Right lobe of liver (tissue), 6 donors: Measurements from ENCODE around the gene TINAG. TPM values are rescaled to one million over a fixed set of nuclear protein-coding genes. Genes with fewer than 3 reads are reported as not detected.
"Not testable (repeated sequence)": the region's sequence is repeated elsewhere in the genome, so short reads cannot be mapped to it uniquely, and the experiment has no call there.

Source experiments
- ATAC-seq, 4 donors: fragments of 200-7000 bp; cut with Tn5 transposase; one replicate each; pipeline ENCODE4 v1.9.1; 2020; ENCODE audit warnings: mild to moderate bottlenecking in 4 of 4, moderate library complexity in 4 of 4
- DNase-seq, 3 donors: peaks; one replicate each; pipeline ENCODE4 v3.0.0-alpha.2; 2020
- H3K27ac ChIP-seq, 3 donors: fragments of 200-600 bp; one replicate each; pipeline ENCODE4 v1.8.0; 2022
- H3K27me3 ChIP-seq, 2 donors: fragments of 200-600 bp; one replicate each; pipeline ENCODE4 v1.8.0; 2022
- H3K36me3 ChIP-seq, 4 donors: fragments of 200-600 bp; sonication (generic) in 1 of 4; one replicate each; pipeline versions ENCODE4 v1.5.1 to v1.8.0; 2017 to 2022; ENCODE audit warnings: control low read depth in 1 of 4
- H3K4me1 ChIP-seq, 4 donors: fragments of 200-600 bp; sonication (generic) in 1 of 4; one replicate each; pipeline versions ENCODE4 v1.5.1 to v1.8.0; 2017 to 2022; ENCODE audit warnings: control low read depth in 1 of 4
- H3K4me3 ChIP-seq, 3 donors: fragments of 200-600 bp; one replicate each; pipeline ENCODE4 v1.8.0; 2022
- H3K9me3 ChIP-seq, 4 donors: fragments of 200-600 bp; sonication (generic) in 1 of 4; one replicate each; pipeline versions ENCODE4 v1.5.1 to v1.8.0; 2017 to 2022; ENCODE audit warnings: control low read depth in 1 of 4
- POLR2A ChIP-seq: fragments of 450-650 bp; IDR thresholded peaks from one replicate; pipeline ENCODE4 v1.6.1; 2017; ENCODE audit warnings: antibody characterized with exemption, mild to moderate bottlenecking
- WGBS: methylation state at CpG from one replicate; pipeline ENCODE4 v1.1.6; 2018; ENCODE audit warnings: low coverage, low lambda C conversion rate; ENCODE audit not compliant: insufficient coverage; ENCODE audit errors: missing lambda C conversion rate; 5-methylcytosine and 5-hydroxymethylcytosine counted together
- intact Hi-C, 2 donors: fragments of 100-400 bp; cut with DNase I; formaldehyde crosslinking; loops; one replicate each; pipeline versions ENCODE4 v1.11.2 to v1.14.1; 2022
- total RNA-seq, 6 experiments: library from RNA; depleted of rRNA in 2 of 6; stranded (reverse); fragments of >200 nt in 2 of 6; fragmentation: NEBNext Ultra II Directional in 3 of 6; extraction: Animal tissue kit (Norgen Biotek cat#: 25700) in 3 of 6; gene quantifications; one replicate each; pipeline versions ENCODE4 v1.1.0 to v1.2.4, GENCODE V29; 2016 to 2023
- TF ChIP-seq, protein P1 (sequence below), 4 donors: fragments of 200-600 bp in 3 of 4; fragments of 450-650 bp in 1 of 4; IDR thresholded peaks; one replicate each; pipeline versions ENCODE4 v1.5.1 to v1.8.0; 2016 to 2022; ENCODE audit warnings: antibody characterized with exemption in 4 of 4, mild to moderate bottlenecking in 2 of 4
- donor health status: DM: no; HTN: yes; CAD: no.
- donor health status: DM: no; HTN: no; CAD: no.
- donor health status: DM: no; HTN: no; CAD: no.
- donor health status: DM: no; HTN: yes; CAD: no.
- donor health status: DM: no; HTN: yes; CAD: no.

TINAG gene
- total RNA-seq, 6 experiments from 2014 or later: not detected

DNA sequence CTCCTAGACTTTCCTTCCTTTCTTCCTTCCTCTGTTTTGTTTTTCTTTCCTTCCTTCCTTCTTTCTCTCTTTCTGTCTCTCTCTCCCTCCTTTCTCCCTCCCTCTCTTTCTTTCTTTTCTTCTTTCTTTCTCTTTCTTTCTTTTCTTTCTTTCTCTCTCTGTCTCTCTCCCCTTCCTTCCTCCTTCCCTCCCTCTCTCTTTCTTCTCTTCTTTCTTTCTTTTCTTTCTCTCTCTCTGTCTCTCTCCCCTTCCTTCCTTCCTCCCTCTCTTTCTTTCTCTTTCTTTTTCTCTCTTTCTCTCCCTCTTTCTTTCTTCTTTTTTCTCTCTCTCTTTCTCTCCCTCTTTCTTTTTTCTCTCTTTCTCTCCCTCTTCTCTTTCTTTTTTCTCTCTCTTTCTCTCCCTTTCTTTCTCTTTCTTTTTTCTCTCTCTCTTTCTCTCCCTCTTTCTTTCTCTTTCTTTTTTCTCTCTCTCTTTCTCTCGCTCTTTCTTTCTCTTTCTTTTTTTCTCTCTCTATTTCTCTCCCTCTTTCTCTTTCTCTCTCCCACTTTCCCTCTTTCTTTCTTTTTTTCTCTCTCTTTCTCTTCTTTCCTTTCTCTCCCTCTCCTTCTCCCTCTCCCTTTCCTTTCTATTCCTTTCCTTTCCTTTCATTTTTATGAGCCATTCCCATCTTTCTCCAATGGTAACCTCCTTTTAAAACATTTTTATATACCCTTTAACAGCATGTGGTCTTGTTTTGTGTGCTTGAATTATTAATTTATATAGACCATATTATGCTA, 2.3 kb downstream of the TINAG start:
- no peaks in the 10 kb centered on the region for H3K27me3 ChIP-seq
- H3K4me1 ChIP-seq: no peaks in the 10 kb centered on the region
- H3K36me3 ChIP-seq: no peaks in the 10 kb centered on the region
- no peaks in the 10 kb centered on the region for H3K9me3 ChIP-seq
- H3K27ac ChIP-seq: no peak overlapping the region
- H3K4me3 ChIP-seq: no peak overlapping the region
- TF ChIP-seq, protein P1, sequence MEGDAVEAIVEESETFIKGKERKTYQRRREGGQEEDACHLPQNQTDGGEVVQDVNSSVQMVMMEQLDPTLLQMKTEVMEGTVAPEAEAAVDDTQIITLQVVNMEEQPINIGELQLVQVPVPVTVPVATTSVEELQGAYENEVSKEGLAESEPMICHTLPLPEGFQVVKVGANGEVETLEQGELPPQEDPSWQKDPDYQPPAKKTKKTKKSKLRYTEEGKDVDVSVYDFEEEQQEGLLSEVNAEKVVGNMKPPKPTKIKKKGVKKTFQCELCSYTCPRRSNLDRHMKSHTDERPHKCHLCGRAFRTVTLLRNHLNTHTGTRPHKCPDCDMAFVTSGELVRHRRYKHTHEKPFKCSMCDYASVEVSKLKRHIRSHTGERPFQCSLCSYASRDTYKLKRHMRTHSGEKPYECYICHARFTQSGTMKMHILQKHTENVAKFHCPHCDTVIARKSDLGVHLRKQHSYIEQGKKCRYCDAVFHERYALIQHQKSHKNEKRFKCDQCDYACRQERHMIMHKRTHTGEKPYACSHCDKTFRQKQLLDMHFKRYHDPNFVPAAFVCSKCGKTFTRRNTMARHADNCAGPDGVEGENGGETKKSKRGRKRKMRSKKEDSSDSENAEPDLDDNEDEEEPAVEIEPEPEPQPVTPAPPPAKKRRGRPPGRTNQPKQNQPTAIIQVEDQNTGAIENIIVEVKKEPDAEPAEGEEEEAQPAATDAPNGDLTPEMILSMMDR (IDR thresholded peaks at IDR 0.05): no peak
- DNase-seq (no peak), ATAC-seq (no peak)
- intact Hi-C loops: no loop called here
- WGBS: 60% methylated on average over 1 of the region's 1 CpG

DNA sequence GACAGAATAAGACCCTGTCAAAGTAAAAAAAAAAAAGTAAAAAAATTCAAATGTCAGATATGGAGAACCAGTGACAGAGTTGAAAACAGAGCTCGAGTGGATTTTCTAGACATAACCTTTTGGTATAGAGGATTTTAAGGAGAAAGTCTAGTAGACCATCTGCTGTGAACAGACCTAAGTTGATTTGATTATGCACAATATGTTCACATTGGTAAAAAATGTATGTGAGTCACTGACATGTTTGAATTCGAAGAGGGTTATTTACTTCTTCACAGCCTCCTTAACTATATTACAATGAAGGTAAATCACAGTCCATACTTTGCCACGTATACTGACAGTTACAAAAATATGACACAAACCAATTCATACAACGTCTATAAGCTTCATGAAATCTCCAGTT, 7.4 kb downstream of the TINAG start:
- Histone ChIP-seq H3K36me3 (no peaks in the 10 kb centered on the region), H3K27me3 (no peaks in the 10 kb centered on the region), H3K27ac (no peak overlapping the region), H3K9me3 (no peaks in the 10 kb centered on the region), H3K4me3 (no peak overlapping the region), H3K4me1 (no peaks in the 10 kb centered on the region)
- ATAC-seq (no peak), DNase-seq (no peak)
- intact Hi-C loops: no loop called here
- WGBS: 54% methylated on average over 4 of the region's 4 CpGs
- TF ChIP-seq, protein P1 (IDR thresholded peaks at IDR 0.05): no peak
- no peak for TF ChIP-seq POLR2A

DNA sequence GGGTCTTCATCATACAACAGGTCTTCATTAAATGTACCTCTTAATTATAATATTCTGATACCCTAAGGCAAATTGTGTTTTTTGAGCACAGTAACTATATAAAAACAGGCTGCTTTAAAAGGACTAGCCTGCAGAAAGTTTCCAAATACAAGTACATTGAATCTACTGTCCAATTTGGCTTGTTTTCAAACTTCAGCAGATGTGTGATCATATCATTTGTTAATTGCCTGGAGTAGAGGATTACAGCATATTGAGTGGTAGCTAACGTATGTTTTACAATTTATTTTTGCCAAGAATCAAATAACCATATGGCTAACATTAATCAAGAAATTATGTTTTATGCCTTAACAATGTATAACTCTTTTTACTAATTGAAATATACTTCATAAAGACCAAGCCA, 12.6 kb downstream of the TINAG start:
- Histone ChIP-seq H3K4me3 (no peak overlapping the region), H3K27me3 (no peaks in the 10 kb centered on the region), H3K36me3 (no peaks in the 10 kb centered on the region), H3K4me1 (no peaks in the 10 kb centered on the region), H3K27ac (no peak overlapping the region), H3K9me3 (no peaks in the 10 kb centered on the region)
- no peak for DNase-seq
- WGBS: 36% methylated on average over 1 of the region's 1 CpG
- intact Hi-C loops: no loop called here
- ATAC-seq: no peak
- TF ChIP-seq, protein P1 (IDR thresholded peaks at IDR 0.05): no peak
- TF ChIP-seq POLR2A: no peak

DNA sequence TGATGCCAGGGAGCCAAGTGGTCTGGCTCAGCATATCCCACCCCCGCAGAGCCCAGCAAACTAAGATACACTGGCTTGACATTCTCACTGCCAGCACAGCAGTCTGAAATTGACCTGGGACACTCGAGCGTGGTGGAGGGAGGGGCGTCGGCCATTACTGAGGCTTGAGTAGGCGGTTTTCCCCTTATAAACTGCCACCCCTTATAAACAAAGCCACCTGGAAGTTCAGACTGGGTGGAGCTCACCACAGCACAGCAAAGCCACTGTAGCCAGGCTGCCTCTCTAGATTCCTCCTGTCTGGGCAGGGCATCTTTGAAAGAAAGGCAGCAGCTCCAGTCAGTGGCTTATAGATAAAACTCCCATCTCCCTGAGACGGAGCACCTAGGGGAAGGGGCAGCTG, 19.4 kb downstream of the TINAG start:
- Histone ChIP-seq H3K36me3 (no peaks in the 10 kb centered on the region), H3K4me3 (no peak overlapping the region), H3K9me3 (no peaks in the 10 kb centered on the region), H3K4me1 (no peaks in the 10 kb centered on the region), H3K27me3 (no peaks in the 10 kb centered on the region), H3K27ac (no peak overlapping the region)
- WGBS: 85% methylated on average over 6 of the region's 7 CpGs
- TF ChIP-seq, protein P1 (IDR thresholded peaks at IDR 0.05): no peak
- no peak for TF ChIP-seq POLR2A
- intact Hi-C loops: no loop called here
- DNase-seq (no peak), ATAC-seq (no peak)

DNA sequence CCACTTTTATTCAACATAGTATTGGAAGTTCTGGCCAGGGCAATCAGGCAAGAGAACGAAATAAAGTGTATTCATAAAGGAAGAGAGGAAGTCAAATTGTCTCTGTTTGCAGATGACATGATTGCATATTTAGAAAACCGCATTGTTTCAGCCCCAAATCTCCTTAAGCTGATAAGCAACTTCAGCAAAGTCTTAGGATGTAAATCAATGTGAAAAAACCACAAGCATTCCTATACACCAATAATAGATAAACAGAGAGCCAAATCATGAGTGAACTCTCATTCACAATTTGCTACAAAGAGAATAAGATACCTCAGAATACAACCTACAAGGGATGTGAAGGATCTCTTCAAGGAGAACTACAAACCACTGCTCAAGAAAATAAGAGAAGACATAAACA, 23.3 kb downstream of the TINAG start:
- H3K4me1 ChIP-seq, intact Hi-C loops, DNase-seq, H3K9me3 ChIP-seq, H3K4me3 ChIP-seq, ATAC-seq, H3K27me3 ChIP-seq, H3K27ac ChIP-seq, H3K36me3 ChIP-seq: not testable (repeated sequence)
- WGBS: 43% methylated on average over 2 of the region's 2 CpGs
